22Rv1 (cell line): ENCODE data around the gene MYL5.

Experiments
- CTCF ChIP-seq: fragments of 450-650 bp; IDR thresholded peaks from 2 replicates; pipeline ENCODE4 v1.5.1; 2017; ENCODE audit warnings: mild to moderate bottlenecking
- ZFX ChIP-seq: fragments of 450-650 bp; IDR thresholded peaks from 2 replicates; pipeline ENCODE4 v1.6.1; 2017; ENCODE audit warnings: antibody characterized with exemption, borderline replicate concordance

- TF ChIP-seq CTCF (no peak), ZFX (no peak)
These were observed 6.7 kb downstream of the MYL5 start for GRCh38 chr4:680928-681645.
